B cell (primary cell): ENCODE measurements around the gene PDLIM1.

Source experiments
- EZH2 ChIP-seq: IDR thresholded peaks from 2 replicates; pipeline ENCODE4 v1.6.1; 2012; ENCODE audit warnings: borderline replicate concordance, low read depth, mild to moderate bottlenecking, moderate library complexity, low read length; ENCODE audit not compliant: insufficient read depth, poor library complexity, severe bottlenecking
- TF ChIP-seq, protein P1 (sequence below): fragments of 200-600 bp; IDR thresholded peaks from one replicate; pipeline ENCODE4 v1.8.0; 2022; ENCODE audit warnings: antibody characterized with exemption, mild to moderate bottlenecking

DNA sequence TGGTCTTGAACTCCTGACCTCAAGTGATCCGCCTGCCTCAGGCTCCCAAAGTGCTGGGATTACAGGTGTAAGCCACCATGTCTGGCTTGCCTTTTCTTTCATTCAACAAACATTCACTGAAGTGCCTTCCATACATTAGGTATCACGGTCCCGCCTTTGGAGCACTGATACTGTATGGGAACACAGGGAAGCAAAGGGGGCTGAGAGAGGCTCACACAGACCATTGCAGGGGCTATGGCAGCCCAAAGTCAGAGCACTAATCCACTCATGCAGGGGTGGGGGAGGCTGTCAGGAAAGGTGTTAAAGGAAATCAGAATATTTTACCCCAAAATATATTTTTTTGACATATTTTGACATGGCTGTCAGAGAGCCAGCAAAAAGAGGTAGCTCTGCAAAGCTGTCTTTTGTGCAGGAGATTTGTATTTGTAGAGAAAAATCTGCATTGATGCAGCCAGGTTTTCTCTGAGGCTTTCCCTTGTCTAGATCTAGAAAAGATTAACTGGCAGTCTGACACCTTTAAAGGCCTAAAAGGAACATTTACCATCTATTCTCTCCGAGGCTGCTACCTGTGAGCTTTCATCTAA lies 42.0 kb upstream of the PDLIM1 start:
- TF ChIP-seq, protein P1, sequence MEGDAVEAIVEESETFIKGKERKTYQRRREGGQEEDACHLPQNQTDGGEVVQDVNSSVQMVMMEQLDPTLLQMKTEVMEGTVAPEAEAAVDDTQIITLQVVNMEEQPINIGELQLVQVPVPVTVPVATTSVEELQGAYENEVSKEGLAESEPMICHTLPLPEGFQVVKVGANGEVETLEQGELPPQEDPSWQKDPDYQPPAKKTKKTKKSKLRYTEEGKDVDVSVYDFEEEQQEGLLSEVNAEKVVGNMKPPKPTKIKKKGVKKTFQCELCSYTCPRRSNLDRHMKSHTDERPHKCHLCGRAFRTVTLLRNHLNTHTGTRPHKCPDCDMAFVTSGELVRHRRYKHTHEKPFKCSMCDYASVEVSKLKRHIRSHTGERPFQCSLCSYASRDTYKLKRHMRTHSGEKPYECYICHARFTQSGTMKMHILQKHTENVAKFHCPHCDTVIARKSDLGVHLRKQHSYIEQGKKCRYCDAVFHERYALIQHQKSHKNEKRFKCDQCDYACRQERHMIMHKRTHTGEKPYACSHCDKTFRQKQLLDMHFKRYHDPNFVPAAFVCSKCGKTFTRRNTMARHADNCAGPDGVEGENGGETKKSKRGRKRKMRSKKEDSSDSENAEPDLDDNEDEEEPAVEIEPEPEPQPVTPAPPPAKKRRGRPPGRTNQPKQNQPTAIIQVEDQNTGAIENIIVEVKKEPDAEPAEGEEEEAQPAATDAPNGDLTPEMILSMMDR, result no peak
- no peak for TF ChIP-seq EZH2
